ENCODE results near the gene RBX1.

RBX1 gene

DNA sequence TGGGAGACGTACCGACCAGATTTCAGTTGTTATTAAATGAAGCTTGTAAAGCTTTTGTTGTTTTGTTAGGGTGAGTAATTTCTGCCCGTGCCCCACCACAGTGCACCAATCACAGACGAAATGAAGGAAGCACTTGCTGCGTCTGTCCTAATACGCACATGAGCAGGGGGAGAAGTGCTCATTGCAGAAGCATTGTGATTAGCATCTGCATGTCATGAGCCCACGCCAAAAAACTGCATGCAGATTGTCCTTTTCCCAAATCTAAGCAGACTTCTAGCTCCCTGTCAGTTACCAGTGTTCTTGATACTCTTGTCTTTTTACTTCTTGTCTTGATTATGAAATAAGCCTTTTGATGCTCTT lies 15.5 kb downstream of the RBX1 start:
- Histone ChIP-seq H3K9me3 (replicated peaks; ENCODE audit: insufficient read depth, low read length) (no peaks in the 10 kb centered on the region), H3F3A (ENCODE audit: insufficient read depth, low read length) (peaks cover 4% of the 10 kb centered on the region; the same call in 1 of the 2 replicates), H3K4me1 (ENCODE audit: low read length) (peaks cover 15% of the 10 kb centered on the region), H3K4me2 (ENCODE audit: low read depth, low read length) (no peak overlapping the region), H4K20me1 (ENCODE audit: insufficient read depth, low read length) (no peaks in the 10 kb centered on the region), H3K79me2 (ENCODE audit: low read length) (peaks cover 42% of the 10 kb centered on the region), H2AFZ (ENCODE audit: low read length) (no peak overlapping the region), H3K27me3 (replicated peaks; ENCODE audit: insufficient read depth, low read length) (no peaks in the 10 kb centered on the region), H3K36me3 (replicated peaks; ENCODE audit: insufficient read depth, low read length) (0 out of 2 replicates have a peak, but pooled peaks cover 7% of the 10 kb centered on the region), H3K9ac (ENCODE audit: low read length) (no peak overlapping the region), H3K27ac (ENCODE audit: low read length) (no peak overlapping the region), H3K9me2 (replicated peaks; ENCODE audit: insufficient read depth, low read length) (no peaks in the 10 kb centered on the region), H3K4me3 (ENCODE audit: low read length) (no peak overlapping the region)
- TF ChIP-seq EZH2phosphoT487 (IDR thresholded peaks at IDR 0.05; ENCODE audit: low read length) (no peak), EZH2 (optimal IDR thresholded peaks at IDR 0.05; ENCODE audit: low read depth, low read length) (no peak)
- TF ChIP-seq, protein P1, sequence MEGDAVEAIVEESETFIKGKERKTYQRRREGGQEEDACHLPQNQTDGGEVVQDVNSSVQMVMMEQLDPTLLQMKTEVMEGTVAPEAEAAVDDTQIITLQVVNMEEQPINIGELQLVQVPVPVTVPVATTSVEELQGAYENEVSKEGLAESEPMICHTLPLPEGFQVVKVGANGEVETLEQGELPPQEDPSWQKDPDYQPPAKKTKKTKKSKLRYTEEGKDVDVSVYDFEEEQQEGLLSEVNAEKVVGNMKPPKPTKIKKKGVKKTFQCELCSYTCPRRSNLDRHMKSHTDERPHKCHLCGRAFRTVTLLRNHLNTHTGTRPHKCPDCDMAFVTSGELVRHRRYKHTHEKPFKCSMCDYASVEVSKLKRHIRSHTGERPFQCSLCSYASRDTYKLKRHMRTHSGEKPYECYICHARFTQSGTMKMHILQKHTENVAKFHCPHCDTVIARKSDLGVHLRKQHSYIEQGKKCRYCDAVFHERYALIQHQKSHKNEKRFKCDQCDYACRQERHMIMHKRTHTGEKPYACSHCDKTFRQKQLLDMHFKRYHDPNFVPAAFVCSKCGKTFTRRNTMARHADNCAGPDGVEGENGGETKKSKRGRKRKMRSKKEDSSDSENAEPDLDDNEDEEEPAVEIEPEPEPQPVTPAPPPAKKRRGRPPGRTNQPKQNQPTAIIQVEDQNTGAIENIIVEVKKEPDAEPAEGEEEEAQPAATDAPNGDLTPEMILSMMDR (IDR thresholded peaks at IDR 0.05; ENCODE audit: low read length), result no peak
- no peak for DNase-seq

DNA sequence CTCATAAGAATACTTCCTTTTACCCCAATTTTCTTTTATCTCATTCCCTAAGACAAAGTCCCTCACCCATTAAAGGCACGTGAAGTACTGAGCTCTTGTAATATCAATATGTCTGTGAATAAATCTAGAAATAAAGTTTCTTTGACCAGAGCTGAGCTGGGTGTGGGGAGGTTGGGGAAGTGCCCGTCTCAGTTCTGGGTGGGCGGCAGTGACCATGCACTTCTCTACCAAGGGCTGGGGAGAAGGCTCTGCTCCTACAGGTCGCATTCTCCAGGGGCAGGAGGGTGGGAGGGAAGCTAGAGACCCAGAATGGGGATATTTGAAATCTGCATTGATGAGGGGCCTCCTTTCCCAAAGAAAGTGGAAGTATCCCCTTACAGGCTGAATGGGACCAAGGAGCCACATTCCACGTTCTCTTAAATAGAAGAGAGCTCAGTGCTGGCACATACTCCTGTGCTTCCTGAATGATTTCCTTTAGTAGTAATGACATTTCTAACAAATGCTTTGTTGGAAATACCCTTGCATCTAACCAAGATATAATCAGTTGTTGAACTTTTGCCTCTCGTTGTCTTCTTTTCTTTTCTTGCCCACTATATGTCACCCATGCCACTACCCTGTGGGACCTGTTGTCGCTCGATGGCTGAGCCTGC lies 16.1 kb downstream of the RBX1 start:
- Histone ChIP-seq H3K9me3 (replicated peaks; ENCODE audit: insufficient read depth, low read length) (no peaks in the 10 kb centered on the region), H3K27me3 (replicated peaks; ENCODE audit: insufficient read depth, low read length) (no peaks in the 10 kb centered on the region), H3K27ac (ENCODE audit: low read length) (no peak overlapping the region), H3K79me2 (ENCODE audit: low read length) (peaks cover 37% of the 10 kb centered on the region), H3K9ac (ENCODE audit: low read length) (no peak overlapping the region), H4K20me1 (ENCODE audit: insufficient read depth, low read length) (no peaks in the 10 kb centered on the region), H3K4me2 (ENCODE audit: low read depth, low read length) (no peak overlapping the region), H3F3A (ENCODE audit: insufficient read depth, low read length) (peaks cover 4% of the 10 kb centered on the region; the same call in 1 of the 2 replicates), H3K4me1 (ENCODE audit: low read length) (peaks cover 15% of the 10 kb centered on the region), H3K36me3 (replicated peaks; ENCODE audit: insufficient read depth, low read length) (0 out of 2 replicates have a peak, but pooled peaks cover 7% of the 10 kb centered on the region), H3K4me3 (ENCODE audit: low read length) (no peak overlapping the region), H2AFZ (ENCODE audit: low read length) (no peak overlapping the region), H3K9me2 (replicated peaks; ENCODE audit: insufficient read depth, low read length) (no peaks in the 10 kb centered on the region)
- DNase-seq, result no peak
- TF ChIP-seq EZH2phosphoT487 (IDR thresholded peaks at IDR 0.05; ENCODE audit: low read length) (no peak), EZH2 (optimal IDR thresholded peaks at IDR 0.05; ENCODE audit: low read depth, low read length) (no peak)
- TF ChIP-seq, protein P1 (IDR thresholded peaks at IDR 0.05; ENCODE audit: low read length), result no peak

DNA sequence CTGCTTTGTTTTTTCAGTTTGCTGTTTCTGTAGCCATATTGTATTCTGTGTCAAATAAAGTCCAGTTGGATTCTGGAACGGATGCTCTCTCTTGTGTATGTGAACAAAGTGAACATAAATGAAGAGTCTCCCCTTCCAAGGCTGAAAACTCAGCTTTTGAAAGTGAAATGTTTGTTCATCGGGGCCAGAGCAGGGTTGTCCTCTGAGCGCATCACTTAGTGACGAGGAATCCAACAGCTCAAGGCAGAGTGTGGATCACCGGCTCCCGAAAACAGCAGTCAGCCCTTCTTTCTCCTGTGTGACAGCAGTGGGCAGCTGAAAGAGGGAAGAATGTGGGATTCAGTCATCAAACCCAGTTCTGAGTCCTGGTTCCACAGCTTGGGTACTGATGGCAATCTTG lies 21.4 kb downstream of the RBX1 start:
- Histone ChIP-seq H4K20me1 (ENCODE audit: insufficient read depth, low read length) (no peaks in the 10 kb centered on the region), H3K9me2 (replicated peaks; ENCODE audit: insufficient read depth, low read length) (no peaks in the 10 kb centered on the region), H3K4me1 (ENCODE audit: low read length) (no peaks in the 10 kb centered on the region), H3K9ac (ENCODE audit: low read length) (no peak overlapping the region), H3K9me3 (replicated peaks; ENCODE audit: insufficient read depth, low read length) (no peaks in the 10 kb centered on the region), H3K27ac (ENCODE audit: low read length) (no peak overlapping the region), H3K27me3 (replicated peaks; ENCODE audit: insufficient read depth, low read length) (no peaks in the 10 kb centered on the region), H3F3A (ENCODE audit: insufficient read depth, low read length) (no peaks in the 10 kb centered on the region), H3K79me2 (ENCODE audit: low read length) (0 out of 2 replicates have a peak, but pooled peaks cover 3% of the 10 kb centered on the region), H2AFZ (ENCODE audit: low read length) (no peak overlapping the region), H3K4me2 (ENCODE audit: low read depth, low read length) (no peak overlapping the region), H3K36me3 (replicated peaks; ENCODE audit: insufficient read depth, low read length) (0 out of 2 replicates have a peak, but pooled peaks cover 2% of the 10 kb centered on the region), H3K4me3 (ENCODE audit: low read length) (no peak overlapping the region)
- DNase-seq, result no peak
- TF ChIP-seq EZH2 (optimal IDR thresholded peaks at IDR 0.05; ENCODE audit: low read depth, low read length) (no peak), EZH2phosphoT487 (IDR thresholded peaks at IDR 0.05; ENCODE audit: low read length) (no peak)
- TF ChIP-seq, protein P1 (IDR thresholded peaks at IDR 0.05; ENCODE audit: low read length), result no peak

Measured in MM.1S (cell line).